Right hindlimb (tissue), 1 donor: ENCODE data around the gene PRDM16.

ENCODE experiments used
- DNase-seq: peaks from one replicate; pipeline ENCODE4 v3.0.0-alpha.2; 2018

Gene PRDM16

GRCh38 chr1:3217181-3217641 lies 148.2 kb downstream of the PRDM16 start:
- peak; percentile 74 for DNase-seq

GRCh38 chr1:3217979-3218679 lies 149.1 kb downstream of the PRDM16 start:
- no peak for DNase-seq

GRCh38 chr1:3219005-3219790 lies 150.2 kb downstream of the PRDM16 start:
- DNase-seq: peak; percentile 71

GRCh38 chr1:3219791-3220467 lies 150.9 kb downstream of the PRDM16 start:
- no peak for DNase-seq

GRCh38 chr1:3221112-3222041 lies 152.4 kb downstream of the PRDM16 start:
- DNase-seq: peak; percentile 61

GRCh38 chr1:3222042-3222692 lies 153.2 kb downstream of the PRDM16 start:
- DNase-seq: no peak

- DNase-seq: no peak
Observed at GRCh38 chr1:3225661-3226060, 156.7 kb downstream of the PRDM16 start.

GRCh38 chr1:3226191-3226590 lies 157.2 kb downstream of the PRDM16 start:
- DNase-seq: no peak

GRCh38 chr1:3226701-3227350 lies 157.8 kb downstream of the PRDM16 start:
- DNase-seq: no peak

GRCh38 chr1:3227351-3227704 lies 158.3 kb downstream of the PRDM16 start:
- no peak for DNase-seq

- DNase-seq: no peak
Observed at GRCh38 chr1:3227893-3228292, 158.9 kb downstream of the PRDM16 start.

- DNase-seq: no peak
Observed at GRCh38 chr1:3229081-3229725, 160.2 kb downstream of the PRDM16 start.

GRCh38 chr1:3230553-3230952 lies 161.6 kb downstream of the PRDM16 start:
- DNase-seq: no peak

- DNase-seq: no peak
Observed at GRCh38 chr1:3231245-3231644, 162.2 kb downstream of the PRDM16 start.

GRCh38 chr1:3231826-3232225 lies 162.8 kb downstream of the PRDM16 start:
- no peak for DNase-seq

GRCh38 chr1:3233031-3233430 lies 164.0 kb downstream of the PRDM16 start:
- no peak for DNase-seq

GRCh38 chr1:3233551-3233950 lies 164.5 kb downstream of the PRDM16 start:
- DNase-seq: no peak

GRCh38 chr1:3234281-3234680 lies 165.3 kb downstream of the PRDM16 start:
- DNase-seq: no peak

GRCh38 chr1:3234956-3235355 lies 166.0 kb downstream of the PRDM16 start:
- DNase-seq: no peak

- no peak for DNase-seq
Observed at GRCh38 chr1:3235496-3235895, 166.5 kb downstream of the PRDM16 start.

- no peak for DNase-seq
Observed at GRCh38 chr1:3236361-3236760, 167.4 kb downstream of the PRDM16 start.
